Bone marrow (tissue), 2 donors: Measurements from ENCODE around the gene FLACC1.
"Not testable (repeated sequence)": the region's sequence is repeated elsewhere in the genome, so short reads cannot be mapped to it uniquely, and the experiment has no call there.

Source experiments
- DNase-seq, 2 donors: peaks; one replicate each; lab custom pipeline; 2025; lab: John Stamatoyannopoulos, UW

The FLACC1 gene

GRCh38 chr2:201349601-201350000, 7.5 kb downstream of the FLACC1 start:
- DNase-seq: no peak

GRCh38 chr2:201348758-201349157, 8.4 kb downstream of the FLACC1 start:
- DNase-seq: no peak

- no peak for DNase-seq
Observed at GRCh38 chr2:201347138-201347537, 10.0 kb downstream of the FLACC1 start.

GRCh38 chr2:201345625-201346213, 11.4 kb downstream of the FLACC1 start:
- DNase-seq: no peak

- no peak for DNase-seq
Observed at GRCh38 chr2:201344663-201345366, 12.3 kb downstream of the FLACC1 start.

- DNase-seq: no peak
Observed at GRCh38 chr2:201343559-201343958, 13.6 kb downstream of the FLACC1 start.

- DNase-seq: no peak
Observed at GRCh38 chr2:201342923-201343322, 14.2 kb downstream of the FLACC1 start.

GRCh38 chr2:201329409-201329808, 27.7 kb downstream of the FLACC1 start:
- DNase-seq: no peak

GRCh38 chr2:201327678-201328077, 29.5 kb downstream of the FLACC1 start:
- DNase-seq: no peak

GRCh38 chr2:201322772-201323171, 34.4 kb downstream of the FLACC1 start:
- no peak for DNase-seq

- no peak for DNase-seq
Observed at GRCh38 chr2:201320701-201321100, 36.4 kb downstream of the FLACC1 start.

GRCh38 chr2:201320257-201320656, 36.9 kb downstream of the FLACC1 start:
- DNase-seq: no peak

- DNase-seq: no peak
Observed at GRCh38 chr2:201319511-201319910, 37.6 kb downstream of the FLACC1 start.

- no peak for DNase-seq
Observed at GRCh38 chr2:201313362-201313761, 43.8 kb downstream of the FLACC1 start.

GRCh38 chr2:201308914-201309313, 48.2 kb downstream of the FLACC1 start:
- DNase-seq: no peak

- no peak for DNase-seq
Observed at GRCh38 chr2:201307876-201308275, 49.3 kb downstream of the FLACC1 start.

GRCh38 chr2:201299929-201300328, 57.2 kb downstream of the FLACC1 start:
- not testable (repeated sequence) for DNase-seq

- DNase-seq: no peak
Observed at GRCh38 chr2:201298462-201299052, 58.6 kb downstream of the FLACC1 start.

- DNase-seq: not testable (repeated sequence)
Observed at GRCh38 chr2:201290457-201291148, 66.5 kb downstream of the FLACC1 start.

- DNase-seq: no peak
Observed at GRCh38 chr2:201285499-201285898, 71.6 kb downstream of the FLACC1 start.

- no peak for DNase-seq
Observed at GRCh38 chr2:201280191-201281040, 76.7 kb downstream of the FLACC1 start.

- DNase-seq: no peak
Observed at GRCh38 chr2:201279079-201279478, 78.1 kb downstream of the FLACC1 start.
